GM23248 (cell line): ENCODE measurements around the gene UBR3.
"Not testable (repeated sequence)": the region's sequence is repeated elsewhere in the genome, so short reads cannot be mapped to it uniquely, and the experiment has no call there.

Source experiments
- EZH2 ChIP-seq: fragments of 200-600 bp; sonication (generic); IDR thresholded peaks from 2 replicates; pipeline ENCODE4 v1.6.1; 2018; ENCODE audit warnings: antibody characterized with exemption, mild to moderate bottlenecking; ENCODE audit not compliant: insufficient read depth, poor library complexity, severe bottlenecking
- EZH2phosphoT487 ChIP-seq: fragments of 200-600 bp; sonication (generic); IDR thresholded peaks from 2 replicates; pipeline ENCODE4 v1.6.1; 2018; ENCODE audit warnings: antibody characterized with exemption, moderate library complexity, mild to moderate bottlenecking, low read depth; ENCODE audit not compliant: insufficient read depth

GRCh38 chr2:169817369-169817768, 9.9 kb upstream of the UBR3 start:
- TF ChIP-seq EZH2, EZH2phosphoT487: not testable (repeated sequence)
